Heart left ventricle (tissue), 13 donors: ENCODE results near the gene KLF12.

Source experiments
- POLR2A ChIP-seq, 2 donors: fragments of 450-650 bp; IDR thresholded peaks; one replicate each; pipeline ENCODE4 v1.6.1; 2017; ENCODE audit warnings: antibody characterized with exemption in 2 of 2, mild to moderate bottlenecking in 2 of 2, moderate library complexity in 2 of 2
- TF ChIP-seq, protein P1 (sequence below), 12 donors: fragments of 200-600 bp; sonication (generic) in 4 of 12; IDR thresholded peaks; one replicate each; pipeline versions ENCODE4 v1.5.0 to v1.8.0; 2018 to 2022; ENCODE audit warnings: antibody characterized with exemption in 12 of 12, mild to moderate bottlenecking in 5 of 12
- donor health status: ischemic (EF 13 %, LVEDD 7.1; RV severe dilation, severe dysfunction).
- donor health status: DM: no; HTN: yes; CAD: no.
- donor health status: DM: no; HTN: no; CAD: no.
- donor health status: ischemic (EF 25% LVEDD 6.9; RV normal size, moderate dysfunction).
- donor health status: ischemic (EF 25% LVEDD 5.7; RV mildly dilated, moderate dysfunction).
- donor health status: ischemic (EF 35%, LVEDD 5.7; RV mildly dilated, moderate dysfunction).
- donor health status: nonischemic (EF 11% LVEDD 7.7; RV severe dilation, severe dysfunction).
- donor health status: DM: yes; HTN: yes; CAD: no.
- donor health status: PGD.
- donor health status: ischemic (EF 29% LVEDD 5.4; RV normal size, mild dysfunction).
- donor health status: nonischemic (EF 23%, LVEDD 6.1; RV moderate dilation, normal function).

DNA sequence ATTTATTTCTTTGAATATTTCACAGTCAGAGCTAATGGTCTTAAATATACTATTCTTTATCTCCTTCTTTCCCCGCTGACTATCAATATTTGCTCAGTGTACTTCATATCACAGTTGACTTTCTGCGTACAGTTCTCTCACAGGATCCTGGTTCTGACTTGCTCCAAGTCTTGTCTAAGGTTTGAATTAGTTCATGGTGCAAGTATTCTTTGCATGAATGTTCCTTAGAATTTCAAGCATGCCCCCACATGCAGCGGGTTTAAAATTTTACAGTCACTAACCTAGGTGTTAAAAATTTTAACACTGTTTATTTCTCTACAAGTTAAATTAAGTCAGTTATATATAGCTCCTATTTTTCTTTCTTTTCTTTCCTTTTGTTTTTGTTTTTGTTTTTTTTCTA, 20.8 kb upstream of the KLF12 start:
- TF ChIP-seq, protein P1, sequence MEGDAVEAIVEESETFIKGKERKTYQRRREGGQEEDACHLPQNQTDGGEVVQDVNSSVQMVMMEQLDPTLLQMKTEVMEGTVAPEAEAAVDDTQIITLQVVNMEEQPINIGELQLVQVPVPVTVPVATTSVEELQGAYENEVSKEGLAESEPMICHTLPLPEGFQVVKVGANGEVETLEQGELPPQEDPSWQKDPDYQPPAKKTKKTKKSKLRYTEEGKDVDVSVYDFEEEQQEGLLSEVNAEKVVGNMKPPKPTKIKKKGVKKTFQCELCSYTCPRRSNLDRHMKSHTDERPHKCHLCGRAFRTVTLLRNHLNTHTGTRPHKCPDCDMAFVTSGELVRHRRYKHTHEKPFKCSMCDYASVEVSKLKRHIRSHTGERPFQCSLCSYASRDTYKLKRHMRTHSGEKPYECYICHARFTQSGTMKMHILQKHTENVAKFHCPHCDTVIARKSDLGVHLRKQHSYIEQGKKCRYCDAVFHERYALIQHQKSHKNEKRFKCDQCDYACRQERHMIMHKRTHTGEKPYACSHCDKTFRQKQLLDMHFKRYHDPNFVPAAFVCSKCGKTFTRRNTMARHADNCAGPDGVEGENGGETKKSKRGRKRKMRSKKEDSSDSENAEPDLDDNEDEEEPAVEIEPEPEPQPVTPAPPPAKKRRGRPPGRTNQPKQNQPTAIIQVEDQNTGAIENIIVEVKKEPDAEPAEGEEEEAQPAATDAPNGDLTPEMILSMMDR (IDR thresholded peaks at IDR 0.05), result no peak
- TF ChIP-seq POLR2A (IDR thresholded peaks at IDR 0.05), result no peak
